ENCODE results near the gene CHD5.
A peak's percentile ranks its signal among the peaks of the same experiment; 100 is the strongest.

The CHD5 gene

GRCh38 chr1:6200188-6200809, 20.2 kb upstream of the CHD5 start:
- DNase-seq, result no peak

- DNase-seq, result peak; percentile 98 to 99
These were observed 19.4 kb upstream of the CHD5 start, which contains the start of gene RPL22 for GRCh38 chr1:6199298-6200187. Gene RPL22 (minus strand): TSS chr1:6199595. CDS start chr1:6199573, 22 bp downstream.

- no peak for DNase-seq
These were observed 18.7 kb upstream of the CHD5 start for GRCh38 chr1:6198646-6199297.

GRCh38 chr1:6197746-6198427, 17.8 kb upstream of the CHD5 start:
- DNase-seq, result no peak

GRCh38 chr1:6191968-6192367, 11.8 kb upstream of the CHD5 start:
- DNase-seq, result no peak

GRCh38 chr1:6188466-6188865, 8.3 kb upstream of the CHD5 start:
- no peak for DNase-seq

- DNase-seq, result peak in 1 of 2 experiments; percentile 35
These were observed 5.7 kb upstream of the CHD5 start for GRCh38 chr1:6185635-6186382.

- DNase-seq, result no peak
These were observed 5.0 kb upstream of the CHD5 start for GRCh38 chr1:6185151-6185550.

- DNase-seq, result no peak
These were observed 4.1 kb upstream of the CHD5 start for GRCh38 chr1:6184083-6184783.

- no peak for DNase-seq
These were observed 3.4 kb upstream of the CHD5 start for GRCh38 chr1:6183520-6183989.

GRCh38 chr1:6181347-6181770, 1.2 kb upstream of the CHD5 start:
- DNase-seq, result peak in 1 of 2 experiments; percentile 23

GRCh38 chr1:6180707-6181311, 688 bp upstream of the CHD5 start:
- DNase-seq, result peak in 1 of 2 experiments; percentile 40

- no peak for DNase-seq
These were observed 451 bp downstream of the CHD5 start for GRCh38 chr1:6179564-6180175.

GRCh38 chr1:6178751-6179563, 1.2 kb downstream of the CHD5 start:
- DNase-seq, result peak in 1 of 2 experiments; percentile 43

GRCh38 chr1:6177681-6178380, 2.3 kb downstream of the CHD5 start:
- DNase-seq, result no peak

- no peak for DNase-seq
These were observed 3.3 kb downstream of the CHD5 start for GRCh38 chr1:6176779-6177178.

GRCh38 chr1:6175411-6175828, 4.7 kb downstream of the CHD5 start:
- no peak for DNase-seq

- no peak for DNase-seq
These were observed 5.3 kb downstream of the CHD5 start for GRCh38 chr1:6174621-6175410.
